Activated T-cell treated with anti-CD3 and anti-CD28 coated beads, Interleukin-2, amount 50 U/mL, for 4 hours (primary cell): ENCODE measurements around the gene RPL26. TPM values are rescaled to one million over a fixed set of nuclear protein-coding genes. Genes with fewer than 3 reads are reported as not detected.
"Not testable (repeated sequence)": the region's sequence is repeated elsewhere in the genome, so short reads cannot be mapped to it uniquely, and the experiment has no call there.

Experiments
- ATAC-seq, 2 donors: fragments of 200-7000 bp; cut with Tn5 transposase; one replicate each; pipeline ENCODE4 v1.10.0; 2021
- DNase-seq: peaks from one replicate; pipeline ENCODE4 v3.0.0-alpha.2; 2020
- H3K27me3 Mint-ChIP-seq: one replicate; pipeline ENCODE4 v1.8.0; 2021; ENCODE audit warnings: low read depth, mixed read lengths
- H3K36me3 Mint-ChIP-seq: one replicate; pipeline ENCODE4 v1.8.0; 2022; ENCODE audit warnings: mixed read lengths; ENCODE audit not compliant: insufficient read depth
- H3K4me1 Mint-ChIP-seq: one replicate; pipeline ENCODE4 v1.8.0; 2021; ENCODE audit warnings: low read depth, mixed read lengths
- H3K4me3 Mint-ChIP-seq: one replicate; pipeline ENCODE4 v1.8.0; 2021; ENCODE audit warnings: mild to moderate bottlenecking, moderate library complexity, mixed read lengths
- H3K9me3 Mint-ChIP-seq: one replicate; pipeline ENCODE4 v1.8.0; 2021; ENCODE audit warnings: mixed read lengths
- total RNA-seq, 3 donors: library from RNA; stranded (reverse); gene quantifications; one replicate each; pipeline ENCODE4 v1.2.1, GENCODE V29; 2021

Gene RPL26
- total RNA-seq, 3 donors from 2014 or later = 2,326 to 2,535 (median 2,364) TPM

DNA sequence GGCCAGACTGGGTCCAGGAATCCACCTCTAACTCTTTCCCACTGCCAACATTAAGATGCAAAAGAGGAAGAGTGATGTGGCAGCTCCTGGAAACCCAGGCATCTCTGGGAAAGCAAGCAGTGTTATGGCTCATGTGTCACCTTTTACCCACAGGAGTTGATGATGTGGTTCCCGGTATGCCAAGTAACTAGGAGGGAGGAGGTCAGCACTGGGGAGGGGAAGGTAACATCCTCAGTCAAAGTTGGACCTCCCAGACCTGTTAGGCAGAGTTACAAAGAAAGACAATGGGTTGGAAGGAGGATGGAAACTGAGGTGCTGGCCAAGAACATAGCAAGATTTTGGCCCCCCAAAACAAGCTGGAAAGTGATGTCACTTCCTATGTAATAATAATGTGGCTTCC, 17.9 kb downstream of the RPL26 start:
- Mint-ChIP-seq H3K4me1 (peaks cover 5% of the 10 kb centered on the region), H3K36me3 (peaks cover 3% of the 10 kb centered on the region), H3K4me3 (no peak overlapping the region), H3K27me3 (no peaks in the 10 kb centered on the region), H3K9me3 (no peaks in the 10 kb centered on the region)
- no peak for ATAC-seq
- no peak for DNase-seq

DNA sequence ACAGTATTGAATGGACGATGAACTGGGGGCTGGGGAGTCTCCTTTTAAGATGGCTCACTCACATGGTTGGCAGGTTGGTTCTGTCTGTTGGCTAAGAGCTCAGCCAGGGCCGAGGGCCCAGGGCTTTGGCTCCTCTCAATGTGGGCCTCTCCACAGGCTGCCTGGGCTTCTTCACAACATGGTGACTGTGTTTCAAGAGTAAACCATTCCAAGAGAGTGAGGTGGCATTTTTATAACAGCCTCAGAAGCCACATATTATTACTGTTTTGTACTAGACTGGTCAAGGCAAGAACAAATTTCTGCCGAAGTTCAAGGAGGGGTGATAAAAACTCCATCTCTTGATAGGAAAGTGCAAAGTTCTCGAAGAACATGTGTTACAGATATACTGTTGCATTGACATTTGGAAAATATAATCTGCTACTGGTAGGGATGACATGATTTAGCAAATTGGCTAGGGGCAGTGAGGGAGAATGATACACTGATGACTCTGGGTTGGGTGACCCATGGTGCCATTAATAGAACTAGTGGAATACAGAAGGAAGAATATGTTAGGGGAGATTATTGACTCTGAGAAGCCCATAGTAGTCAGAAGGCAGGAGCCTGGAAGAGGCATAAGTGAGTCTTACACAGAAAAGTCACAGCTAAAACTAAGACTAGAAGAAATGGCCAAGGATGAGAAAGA, 20.2 kb downstream of the RPL26 start:
- DNase-seq (no peak), ATAC-seq (no peak)
- H3K27me3 Mint-ChIP-seq = no peaks in the 10 kb centered on the region
- no peaks in the 10 kb centered on the region for H3K36me3 Mint-ChIP-seq
- peaks cover 10% of the 10 kb centered on the region for H3K4me1 Mint-ChIP-seq
- H3K9me3 Mint-ChIP-seq = no peaks in the 10 kb centered on the region
- no peak overlapping the region for H3K4me3 Mint-ChIP-seq

DNA sequence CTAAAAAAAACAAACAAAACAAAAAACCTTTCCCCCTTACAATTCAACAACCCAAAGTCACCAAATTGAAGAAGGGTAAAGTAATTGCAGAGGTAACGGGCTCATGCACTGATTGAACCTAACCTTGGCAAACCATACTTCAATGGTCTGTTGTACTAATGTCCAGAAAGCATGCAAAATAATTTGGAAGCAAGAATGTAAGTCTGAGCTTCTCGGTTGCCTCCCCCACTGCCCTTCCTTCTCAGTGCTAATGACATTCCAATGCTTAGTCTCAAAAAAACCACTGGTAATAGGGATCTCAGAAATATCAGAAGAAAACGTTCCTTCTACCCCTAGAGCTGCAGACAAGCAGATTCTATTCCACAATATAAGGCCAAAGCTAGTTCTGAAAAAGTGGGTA, 22.2 kb downstream of the RPL26 start:
- H3K4me1 Mint-ChIP-seq = peaks cover 10% of the 10 kb centered on the region
- H3K27me3 Mint-ChIP-seq = no peaks in the 10 kb centered on the region
- DNase-seq (no peak), ATAC-seq (no peak)
- no peak overlapping the region for H3K4me3 Mint-ChIP-seq
- H3K9me3 Mint-ChIP-seq = no peaks in the 10 kb centered on the region
- no peaks in the 10 kb centered on the region for H3K36me3 Mint-ChIP-seq

DNA sequence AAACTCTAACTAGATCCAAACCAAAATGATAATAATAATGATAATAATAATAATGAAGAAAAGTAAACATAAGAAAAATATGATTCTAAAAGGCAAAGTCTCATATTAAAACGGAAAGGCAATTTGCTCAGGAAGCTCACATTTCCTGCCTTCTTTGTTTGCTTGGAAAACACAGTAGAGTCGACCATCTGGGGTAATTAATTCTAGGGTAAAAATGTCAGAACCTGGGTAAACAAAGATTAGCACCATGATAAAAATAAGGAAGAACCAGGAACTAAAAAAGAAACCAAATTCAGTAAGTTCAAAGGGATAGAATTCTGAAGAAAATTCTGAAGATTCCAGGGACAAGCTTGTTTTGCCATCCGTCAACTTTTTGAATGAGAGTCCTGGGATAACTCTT, 22.7 kb downstream of the RPL26 start:
- DNase-seq (no peak), ATAC-seq (no peak)
- Mint-ChIP-seq H3K4me1 (peaks cover 10% of the 10 kb centered on the region), H3K4me3 (no peak overlapping the region), H3K27me3 (no peaks in the 10 kb centered on the region), H3K9me3 (no peaks in the 10 kb centered on the region), H3K36me3 (no peaks in the 10 kb centered on the region)

GRCh38 chr17:8359769-8360168, 23.2 kb downstream of the RPL26 start:
- no peaks in the 10 kb centered on the region for H3K36me3 Mint-ChIP-seq
- no peak for ATAC-seq
- no peaks in the 10 kb centered on the region for H3K9me3 Mint-ChIP-seq
- H3K27me3 Mint-ChIP-seq = no peaks in the 10 kb centered on the region
- no peak for DNase-seq
- H3K4me3 Mint-ChIP-seq = no peak overlapping the region
- peaks cover 10% of the 10 kb centered on the region for H3K4me1 Mint-ChIP-seq

- no peaks in the 10 kb centered on the region for H3K9me3 Mint-ChIP-seq
- ATAC-seq (no peak), DNase-seq (no peak)
- no peaks in the 10 kb centered on the region for H3K36me3 Mint-ChIP-seq
- H3K4me3 Mint-ChIP-seq = no peak overlapping the region
- H3K27me3 Mint-ChIP-seq = no peaks in the 10 kb centered on the region
- peaks cover 10% of the 10 kb centered on the region for H3K4me1 Mint-ChIP-seq
These were observed 25.1 kb downstream of the RPL26 start for GRCh38 chr17:8357910-8358309.

GRCh38 chr17:8354236-8354635, 28.8 kb downstream of the RPL26 start:
- H3K36me3 Mint-ChIP-seq = no peaks in the 10 kb centered on the region

GRCh38 chr17:8353736-8354135, 29.3 kb downstream of the RPL26 start:
- no peaks in the 10 kb centered on the region for H3K9me3 Mint-ChIP-seq
- no peak for ATAC-seq
- no peaks in the 10 kb centered on the region for H3K4me1 Mint-ChIP-seq

More at GRCh38 chr17:8354236-8354635, 28.8 kb downstream of the RPL26 start:
- Mint-ChIP-seq H3K27me3 (peaks cover 8% of the 10 kb centered on the region), H3K9me3 (no peaks in the 10 kb centered on the region), H3K4me3 (no peak overlapping the region), H3K4me1 (no peaks in the 10 kb centered on the region)
- no peak for DNase-seq
- ATAC-seq = no peak

DNA sequence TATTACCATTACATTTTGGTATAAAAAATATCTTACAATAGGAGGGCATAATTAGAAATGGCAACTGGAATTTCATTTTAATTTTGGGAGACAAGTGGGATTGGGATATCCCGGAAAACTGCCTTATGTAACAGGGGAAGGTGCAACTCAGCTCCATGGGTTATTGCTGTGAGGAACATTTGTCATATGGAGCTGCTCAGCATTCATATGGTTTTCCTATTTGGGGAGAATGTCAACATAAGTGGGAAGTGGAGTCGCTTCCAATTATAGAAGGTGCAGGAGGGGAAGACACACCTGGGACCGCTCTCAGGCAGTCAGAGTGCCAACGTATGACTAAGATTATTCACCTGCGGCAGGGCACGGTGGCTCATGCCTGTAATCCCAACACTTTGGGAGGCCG, 32.7 kb downstream of the RPL26 start:
- H3K4me3 Mint-ChIP-seq = no peak overlapping the region
- peaks cover 30% of the 10 kb centered on the region for H3K27me3 Mint-ChIP-seq
- no peaks in the 10 kb centered on the region for H3K9me3 Mint-ChIP-seq
- H3K36me3 Mint-ChIP-seq = no peaks in the 10 kb centered on the region
- DNase-seq = no peak
- H3K4me1 Mint-ChIP-seq = no peaks in the 10 kb centered on the region
- ATAC-seq = no peak

More at GRCh38 chr17:8353736-8354135, 29.3 kb downstream of the RPL26 start:
- H3K4me3 Mint-ChIP-seq = no peak overlapping the region
- no peak for DNase-seq
- H3K36me3 Mint-ChIP-seq = no peaks in the 10 kb centered on the region
- peaks cover 8% of the 10 kb centered on the region for H3K27me3 Mint-ChIP-seq

DNA sequence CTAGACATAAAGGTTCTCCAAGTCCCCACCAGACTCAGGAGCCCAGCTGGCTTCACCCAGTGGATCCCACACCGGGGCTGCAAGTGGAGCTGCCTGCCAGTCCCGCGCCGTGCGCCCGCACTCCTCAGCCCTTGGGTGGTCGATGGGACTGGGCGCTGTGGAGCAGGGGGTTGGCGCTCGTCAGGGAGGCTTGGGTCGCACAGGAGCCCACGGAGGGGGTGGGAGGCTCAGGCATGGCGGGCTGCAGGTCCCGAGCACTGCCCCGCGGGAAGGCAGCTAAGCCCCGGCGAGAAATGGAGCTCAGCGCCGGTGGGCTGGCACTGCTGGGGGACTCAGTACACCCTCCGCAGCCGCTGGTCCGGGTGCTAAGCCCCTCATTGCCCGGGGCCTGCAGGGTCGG, 36.0 kb downstream of the RPL26 start:
- not testable (repeated sequence) for ATAC-seq, DNase-seq, H3K4me3 Mint-ChIP-seq, H3K9me3 Mint-ChIP-seq, H3K36me3 Mint-ChIP-seq, H3K4me1 Mint-ChIP-seq
- H3K27me3 Mint-ChIP-seq = peaks cover 30% of the 10 kb centered on the region

GRCh38 chr17:8345951-8346665, 36.9 kb downstream of the RPL26 start:
- no peak for DNase-seq
- H3K36me3 Mint-ChIP-seq = no peaks in the 10 kb centered on the region
- no peak for ATAC-seq
- no peak overlapping the region for H3K4me3 Mint-ChIP-seq
- H3K4me1 Mint-ChIP-seq = no peaks in the 10 kb centered on the region
- peaks cover 30% of the 10 kb centered on the region for H3K27me3 Mint-ChIP-seq
- H3K9me3 Mint-ChIP-seq = no peaks in the 10 kb centered on the region

DNA sequence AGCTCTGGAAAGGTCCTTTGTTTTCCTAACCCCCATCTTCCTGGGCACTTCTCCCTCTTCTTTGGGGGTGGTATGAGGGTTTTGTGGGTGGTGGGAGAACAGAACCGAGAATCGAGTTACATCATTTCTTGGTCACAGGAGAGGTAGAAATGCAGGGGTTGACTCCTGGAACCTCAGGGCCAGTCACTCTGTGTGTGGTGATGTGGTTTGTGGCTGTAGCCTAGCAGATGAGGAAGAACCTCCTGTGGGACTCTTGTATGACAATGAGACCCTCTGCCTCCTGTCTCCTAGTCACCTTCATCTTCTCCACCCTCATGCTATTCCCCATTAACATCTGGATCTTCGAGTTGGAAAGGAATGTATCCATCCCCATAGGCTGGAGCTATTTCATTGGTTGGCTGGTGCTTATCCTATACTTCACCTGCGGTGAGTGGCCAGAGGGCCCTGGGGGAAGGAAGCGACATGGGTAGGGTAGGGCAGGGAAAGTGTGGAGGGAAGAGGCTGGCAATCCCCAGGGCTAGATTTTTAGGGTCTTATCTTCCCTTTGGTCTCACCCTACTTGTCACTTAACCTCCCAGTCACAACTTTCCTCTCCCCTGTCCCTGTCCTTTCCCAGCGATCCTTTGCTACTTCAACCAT, 37.8 kb downstream of the RPL26 start:
- H3K4me1 Mint-ChIP-seq = no peaks in the 10 kb centered on the region
- peak in 1 of 2 donors; percentile 25 for ATAC-seq
- H3K9me3 Mint-ChIP-seq = no peaks in the 10 kb centered on the region
- no peaks in the 10 kb centered on the region for H3K36me3 Mint-ChIP-seq
- peaks cover 27% of the 10 kb centered on the region for H3K27me3 Mint-ChIP-seq
- no peak overlapping the region for H3K4me3 Mint-ChIP-seq
- no peak for DNase-seq

GRCh38 chr17:8341456-8341855, 41.5 kb downstream of the RPL26 start:
- DNase-seq (no peak), ATAC-seq (no peak)
- no peaks in the 10 kb centered on the region for H3K9me3 Mint-ChIP-seq
- H3K4me3 Mint-ChIP-seq = no peak overlapping the region
- H3K36me3 Mint-ChIP-seq = no peaks in the 10 kb centered on the region
- H3K27me3 Mint-ChIP-seq = peaks cover 11% of the 10 kb centered on the region
- H3K4me1 Mint-ChIP-seq = peaks cover 9% of the 10 kb centered on the region

- no peak for DNase-seq
- H3K36me3 Mint-ChIP-seq = no peaks in the 10 kb centered on the region
- no peak within 1 kb of the TSS for H3K4me3 Mint-ChIP-seq
- no peak for ATAC-seq
- H3K27me3 Mint-ChIP-seq = peaks cover 2% of the 10 kb centered on the region
- no peaks in the 10 kb centered on the region for H3K9me3 Mint-ChIP-seq
- peaks cover 9% of the 10 kb centered on the region for H3K4me1 Mint-ChIP-seq
These were observed 43.5 kb downstream of the RPL26 start, which contains the start of gene ODF4 for GRCh38 chr17:8339540-8339939. ODF4 (plus strand) TSS chr17:8339840; CDS start chr17:8340052, 212 bp downstream.

GRCh38 chr17:8338753-8339140, 44.2 kb downstream of the RPL26 start:
- Mint-ChIP-seq H3K9me3 (no peaks in the 10 kb centered on the region), H3K4me1 (peaks cover 9% of the 10 kb centered on the region), H3K36me3 (no peaks in the 10 kb centered on the region), H3K27me3 (peaks cover 2% of the 10 kb centered on the region), H3K4me3 (no peak overlapping the region)
- ATAC-seq (no peak), DNase-seq (no peak)
